Measurements from ENCODE around the gene CCDC188.

DNA sequence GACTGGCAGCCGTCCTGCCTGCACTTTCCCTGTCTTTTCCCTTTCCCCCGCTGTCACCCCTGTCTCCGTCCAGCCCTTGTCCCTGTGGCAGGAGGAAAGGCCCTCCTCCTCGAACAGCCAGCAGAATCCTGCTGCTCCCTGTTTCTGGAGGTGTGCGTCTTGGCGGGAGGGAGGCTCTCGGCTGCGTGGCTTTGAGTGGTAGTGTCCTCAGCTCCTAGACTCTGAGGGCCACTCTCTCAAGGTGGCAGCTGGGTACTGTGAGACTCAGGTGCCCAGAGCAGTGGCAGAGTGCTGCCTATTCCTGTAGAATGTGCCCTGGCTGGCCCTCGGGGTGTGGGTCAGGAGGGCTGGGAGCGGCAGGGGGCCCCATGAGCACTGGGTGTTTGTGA is 44.0 kb downstream of the CCDC188 start:
- TF ChIP-seq, protein P1, sequence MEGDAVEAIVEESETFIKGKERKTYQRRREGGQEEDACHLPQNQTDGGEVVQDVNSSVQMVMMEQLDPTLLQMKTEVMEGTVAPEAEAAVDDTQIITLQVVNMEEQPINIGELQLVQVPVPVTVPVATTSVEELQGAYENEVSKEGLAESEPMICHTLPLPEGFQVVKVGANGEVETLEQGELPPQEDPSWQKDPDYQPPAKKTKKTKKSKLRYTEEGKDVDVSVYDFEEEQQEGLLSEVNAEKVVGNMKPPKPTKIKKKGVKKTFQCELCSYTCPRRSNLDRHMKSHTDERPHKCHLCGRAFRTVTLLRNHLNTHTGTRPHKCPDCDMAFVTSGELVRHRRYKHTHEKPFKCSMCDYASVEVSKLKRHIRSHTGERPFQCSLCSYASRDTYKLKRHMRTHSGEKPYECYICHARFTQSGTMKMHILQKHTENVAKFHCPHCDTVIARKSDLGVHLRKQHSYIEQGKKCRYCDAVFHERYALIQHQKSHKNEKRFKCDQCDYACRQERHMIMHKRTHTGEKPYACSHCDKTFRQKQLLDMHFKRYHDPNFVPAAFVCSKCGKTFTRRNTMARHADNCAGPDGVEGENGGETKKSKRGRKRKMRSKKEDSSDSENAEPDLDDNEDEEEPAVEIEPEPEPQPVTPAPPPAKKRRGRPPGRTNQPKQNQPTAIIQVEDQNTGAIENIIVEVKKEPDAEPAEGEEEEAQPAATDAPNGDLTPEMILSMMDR (conservative IDR thresholded peaks at IDR 0.05 in 1 of 2, IDR thresholded peaks at IDR 0.05 in 1 of 2; ENCODE audit: extremely low read depth in 1 of 2, insufficient read depth in 1 of 2, low read depth in 1 of 2, low read length in 2 of 2) = no peak
- no peak for TF ChIP-seq EZH2 (IDR thresholded peaks at IDR 0.05; ENCODE audit: borderline replicate concordance, low read length)

Measured in mammary epithelial cell (primary cell).